Neural progenitor cell (in vitro differentiated cells): ENCODE measurements around the gene CACNA1E.
A peak's percentile ranks its signal among the peaks of the same experiment; 100 is the strongest.

Source experiments
- CTCF ChIP-seq: fragments of 200-600 bp; sonication (generic); IDR thresholded peaks from 2 replicates; pipeline ENCODE4 v1.5.1; 2017; ENCODE audit warnings: antibody characterized with exemption, mild to moderate bottlenecking
- EZH2 ChIP-seq: fragments of 200-600 bp; sonication (generic); IDR thresholded peaks from 2 replicates; pipeline ENCODE4 v1.6.1; 2017; ENCODE audit warnings: antibody characterized with exemption, mild to moderate bottlenecking, moderate library complexity
- EZH2phosphoT487 ChIP-seq: fragments of 200-600 bp; sonication (generic); IDR thresholded peaks from 2 replicates; pipeline ENCODE4 v1.6.1; 2017; ENCODE audit warnings: antibody characterized with exemption

- TF ChIP-seq EZH2 (no peak), CTCF (peak; percentile 35), EZH2phosphoT487 (no peak)
These were observed 104.6 kb downstream of the CACNA1E start for GRCh38 chr1:181587870-181588438.
